Astrocyte (in vitro differentiated cells and primary cell): Measurements from ENCODE around the gene GLT8D2. TPM values are rescaled to one million over a fixed set of nuclear protein-coding genes. Genes with fewer than 3 reads are reported as not detected.
"Not testable (repeated sequence)": the region's sequence is repeated elsewhere in the genome, so short reads cannot be mapped to it uniquely, and the experiment has no call there.

Source experiments
- DNase-seq: peaks from one replicate; pipeline ENCODE4 v3.0.0-alpha.2; 2010; ENCODE audit warnings: low read depth
- FAIRE-seq: peaks from 2 replicates; lab custom pipeline; 2011; peaks lifted over from hg19 to GRCh38; lab: Jason Lieb, UNC
- H2AFZ ChIP-seq: 2 replicates; pipeline ENCODE4 v1.6.0; 2012; ENCODE audit warnings: low read depth, low read length, inconsistent platforms
- H3K27ac ChIP-seq: 2 replicates; pipeline ENCODE4 v1.5.1; 2011; ENCODE audit warnings: low read depth, low read length, inconsistent platforms
- H3K27me3 ChIP-seq: 2 replicates; pipeline ENCODE4 v1.6.0; 2011; ENCODE audit warnings: low read length, inconsistent platforms; ENCODE audit not compliant: insufficient read depth
- H3K36me3 ChIP-seq: 2 replicates; pipeline ENCODE4 v1.5.1; 2011; ENCODE audit warnings: low read length, inconsistent platforms; ENCODE audit not compliant: insufficient read depth
- H3K4me1 ChIP-seq: 2 replicates; pipeline ENCODE4 v1.5.1; 2011; ENCODE audit warnings: low read length, inconsistent platforms; ENCODE audit not compliant: insufficient read depth
- H3K4me2 ChIP-seq: 2 replicates; pipeline ENCODE4 v1.6.0; 2012; ENCODE audit warnings: low read length, inconsistent platforms
- H3K4me3 ChIP-seq: 2 replicates; pipeline ENCODE4 v1.5.1; 2011; ENCODE audit warnings: low read depth, mild to moderate bottlenecking, low read length, inconsistent platforms; ENCODE audit not compliant: insufficient read depth
- H3K79me2 ChIP-seq: 2 replicates; pipeline ENCODE4 v1.6.0; 2012; ENCODE audit warnings: mild to moderate bottlenecking, low read length, inconsistent platforms; ENCODE audit not compliant: insufficient read depth
- H3K9ac ChIP-seq: 2 replicates; pipeline ENCODE4 v1.6.0; 2012; ENCODE audit warnings: mild to moderate bottlenecking, low read length, inconsistent platforms
- H3K9me3 ChIP-seq: 2 replicates; pipeline ENCODE4 v1.5.1; 2012; ENCODE audit warnings: low read depth, mild to moderate bottlenecking, low read length, inconsistent platforms; ENCODE audit not compliant: insufficient read depth
- H4K20me1 ChIP-seq: 2 replicates; pipeline ENCODE4 v1.6.0; 2012; ENCODE audit warnings: low read length, inconsistent platforms; ENCODE audit not compliant: insufficient read depth
- H3K27ac Mint-ChIP-seq: one replicate; pipeline ENCODE4 v1.8.0; 2021; ENCODE audit warnings: mild to moderate bottlenecking, mixed read lengths; ENCODE audit not compliant: unreplicated experiment
- H3K27me3 Mint-ChIP-seq: one replicate; pipeline ENCODE4 v1.8.0; 2021; ENCODE audit warnings: low read depth, mixed read lengths; ENCODE audit not compliant: unreplicated experiment
- H3K36me3 Mint-ChIP-seq: one replicate; pipeline ENCODE4 v1.8.0; 2021; ENCODE audit warnings: low read depth, mixed read lengths; ENCODE audit not compliant: unreplicated experiment
- H3K4me1 Mint-ChIP-seq: one replicate; pipeline ENCODE4 v1.8.0; 2021; ENCODE audit warnings: low read depth, mixed read lengths; ENCODE audit not compliant: unreplicated experiment
- H3K4me3 Mint-ChIP-seq: one replicate; pipeline ENCODE4 v1.8.0; 2021; ENCODE audit warnings: mild to moderate bottlenecking, moderate library complexity, mixed read lengths; ENCODE audit not compliant: unreplicated experiment
- H3K9me3 Mint-ChIP-seq: one replicate; pipeline ENCODE4 v1.8.0; 2021; ENCODE audit warnings: mild to moderate bottlenecking, mixed read lengths; ENCODE audit not compliant: unreplicated experiment
- EZH2 ChIP-seq: IDR thresholded peaks from 2 replicates; pipeline ENCODE4 v1.6.1; 2012; ENCODE audit warnings: mild to moderate bottlenecking, low read length, inconsistent platforms; ENCODE audit not compliant: insufficient read depth
- total RNA-seq: library from RNA; stranded (reverse); gene quantifications from 2 replicates; pipeline ENCODE4 v1.2.1, GENCODE V29; 2021
- TF ChIP-seq, protein P1 (sequence below): IDR thresholded peaks from 2 replicates; pipeline ENCODE4 v1.5.1; 2011; ENCODE audit warnings: low read depth, mild to moderate bottlenecking, inconsistent platforms, low read length, moderate library complexity; ENCODE audit not compliant: insufficient read depth

Gene GLT8D2
- total RNA-seq, 1 donor from 2014 or later, result 11.1 TPM

DNA sequence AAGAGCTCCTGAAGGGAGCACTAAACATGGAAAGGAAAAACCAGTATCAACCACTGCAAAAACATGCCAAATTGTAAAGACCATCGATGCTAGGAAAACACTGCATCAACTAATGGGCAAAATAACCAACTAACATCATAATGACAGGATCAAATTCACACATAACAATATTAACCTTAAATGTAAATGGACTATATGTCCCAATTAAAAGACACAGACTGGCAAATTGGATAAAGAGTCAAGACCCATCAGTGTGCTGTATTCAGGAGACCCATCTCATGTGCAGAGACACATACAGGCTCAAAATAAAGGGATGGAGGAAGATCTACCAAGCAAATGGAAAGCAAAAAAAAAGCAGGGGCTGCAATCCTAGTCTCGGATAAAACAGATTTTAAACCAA is 13.8 kb downstream of the GLT8D2 start:
- not testable (repeated sequence) for H3K27ac ChIP-seq, DNase-seq, H3K4me1 Mint-ChIP-seq, H3K4me3 ChIP-seq, H4K20me1 ChIP-seq, H3K4me2 ChIP-seq, H3K27ac Mint-ChIP-seq, H3K36me3 ChIP-seq, H3K27me3 ChIP-seq, H3K36me3 Mint-ChIP-seq, H3K4me3 Mint-ChIP-seq, H3K9ac ChIP-seq, H2AFZ ChIP-seq, H3K4me1 ChIP-seq, H3K79me2 ChIP-seq, H3K9me3 ChIP-seq, H3K9me3 Mint-ChIP-seq, FAIRE-seq
- peaks cover 13% of the 10 kb centered on the region for H3K27me3 Mint-ChIP-seq

DNA sequence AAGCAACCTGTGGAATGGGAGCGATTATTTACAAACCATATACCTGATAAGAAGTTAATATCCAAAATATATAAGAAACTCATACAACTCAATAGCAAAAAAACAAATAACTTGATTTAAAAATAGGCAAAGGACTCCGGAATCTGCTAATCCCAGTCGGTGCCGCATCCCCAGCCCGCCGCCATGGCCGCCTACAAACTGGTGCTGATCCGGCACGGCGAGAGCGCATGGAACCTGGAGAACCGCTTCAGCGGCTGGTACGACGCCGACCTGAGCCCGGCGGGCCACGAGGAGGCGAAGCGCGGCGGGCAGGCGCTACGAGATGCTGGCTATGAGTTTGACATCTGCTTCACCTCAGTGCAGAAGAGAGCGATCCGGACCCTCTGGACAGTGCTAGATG is 19.4 kb downstream of the GLT8D2 start:
- H3K27ac Mint-ChIP-seq, H2AFZ ChIP-seq, H3K4me1 ChIP-seq, H3K27me3 Mint-ChIP-seq, H3K9me3 Mint-ChIP-seq, H3K9me3 ChIP-seq, H3K27me3 ChIP-seq, H3K79me2 ChIP-seq, H3K4me2 ChIP-seq, H3K9ac ChIP-seq, H3K4me3 Mint-ChIP-seq, H4K20me1 ChIP-seq, H3K4me3 ChIP-seq, DNase-seq, H3K4me1 Mint-ChIP-seq, FAIRE-seq, H3K36me3 Mint-ChIP-seq, H3K27ac ChIP-seq, H3K36me3 ChIP-seq: not testable (repeated sequence)

DNA sequence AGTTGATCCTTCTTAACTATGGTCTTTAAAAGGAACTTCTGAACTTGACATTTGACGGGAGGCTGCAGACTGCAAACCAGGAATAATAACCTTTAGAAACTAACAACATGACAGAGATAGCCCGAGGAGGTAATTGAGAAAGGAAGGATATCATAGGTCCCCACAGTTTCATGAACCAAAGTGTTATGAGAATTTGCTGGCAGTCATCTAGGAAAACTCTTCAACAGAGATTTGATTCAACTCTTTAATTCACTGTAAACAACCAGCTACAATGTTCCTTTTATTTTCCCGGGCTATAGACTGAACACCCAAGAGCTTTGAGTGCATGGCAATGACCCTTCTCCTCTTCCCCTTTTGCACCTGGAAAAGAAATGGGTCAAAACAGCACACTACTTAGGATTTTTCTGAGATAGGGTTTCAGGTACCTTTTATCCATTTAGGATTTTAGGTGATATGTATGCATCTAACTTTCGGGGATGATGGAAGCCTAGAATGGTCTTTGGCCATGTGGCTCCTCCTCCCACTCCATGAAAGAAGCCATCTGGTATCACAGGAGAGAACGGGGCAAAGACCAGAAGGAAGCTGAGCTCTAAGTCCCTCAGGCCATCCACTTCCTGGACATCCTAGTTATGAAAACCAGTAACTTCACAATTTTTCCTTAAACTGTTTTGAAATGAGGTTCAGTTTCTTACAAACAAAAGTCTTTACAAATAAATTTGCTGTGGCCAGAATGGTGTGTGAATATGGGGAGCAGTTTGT is 23.0 kb downstream of the GLT8D2 start:
- H3K79me2 ChIP-seq, result no peaks in the 10 kb centered on the region
- no peak overlapping the region for H3K9ac ChIP-seq
- no peaks in the 10 kb centered on the region for H3K36me3 Mint-ChIP-seq
- H3K4me1 ChIP-seq, result no peaks in the 10 kb centered on the region
- no peak overlapping the region for H2AFZ ChIP-seq
- H4K20me1 ChIP-seq, result no peaks in the 10 kb centered on the region
- no peak overlapping the region for H3K4me2 ChIP-seq
- no peak for FAIRE-seq
- no peak overlapping the region for H3K4me3 Mint-ChIP-seq
- TF ChIP-seq EZH2, result no peak
- TF ChIP-seq, protein P1, sequence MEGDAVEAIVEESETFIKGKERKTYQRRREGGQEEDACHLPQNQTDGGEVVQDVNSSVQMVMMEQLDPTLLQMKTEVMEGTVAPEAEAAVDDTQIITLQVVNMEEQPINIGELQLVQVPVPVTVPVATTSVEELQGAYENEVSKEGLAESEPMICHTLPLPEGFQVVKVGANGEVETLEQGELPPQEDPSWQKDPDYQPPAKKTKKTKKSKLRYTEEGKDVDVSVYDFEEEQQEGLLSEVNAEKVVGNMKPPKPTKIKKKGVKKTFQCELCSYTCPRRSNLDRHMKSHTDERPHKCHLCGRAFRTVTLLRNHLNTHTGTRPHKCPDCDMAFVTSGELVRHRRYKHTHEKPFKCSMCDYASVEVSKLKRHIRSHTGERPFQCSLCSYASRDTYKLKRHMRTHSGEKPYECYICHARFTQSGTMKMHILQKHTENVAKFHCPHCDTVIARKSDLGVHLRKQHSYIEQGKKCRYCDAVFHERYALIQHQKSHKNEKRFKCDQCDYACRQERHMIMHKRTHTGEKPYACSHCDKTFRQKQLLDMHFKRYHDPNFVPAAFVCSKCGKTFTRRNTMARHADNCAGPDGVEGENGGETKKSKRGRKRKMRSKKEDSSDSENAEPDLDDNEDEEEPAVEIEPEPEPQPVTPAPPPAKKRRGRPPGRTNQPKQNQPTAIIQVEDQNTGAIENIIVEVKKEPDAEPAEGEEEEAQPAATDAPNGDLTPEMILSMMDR, result no peak
- no peaks in the 10 kb centered on the region for H3K4me1 Mint-ChIP-seq
- no peaks in the 10 kb centered on the region for H3K9me3 ChIP-seq
- no peaks in the 10 kb centered on the region for H3K27me3 ChIP-seq
- H3K9me3 Mint-ChIP-seq, result no peaks in the 10 kb centered on the region
- H3K27me3 Mint-ChIP-seq, result peaks cover 3% of the 10 kb centered on the region
- H3K36me3 ChIP-seq, result no peaks in the 10 kb centered on the region
- no peak for DNase-seq
- H3K4me3 ChIP-seq, result no peak overlapping the region
- H3K27ac Mint-ChIP-seq, result no peak overlapping the region
- H3K27ac ChIP-seq, result no peak overlapping the region
